Adrenal gland (tissue), 5 donors: ENCODE data around the gene NCKAP5.

Source experiments
- CTCF ChIP-seq, 6 experiments: fragments of 450-650 bp in 4 of 6; fragments of 200-600 bp in 2 of 6; sonication (generic) in 1 of 6; IDR thresholded peaks; 1 replicate in 5 of 6; 2 replicates in 1 of 6; pipeline versions ENCODE4 v1.5.1 to v1.8.0; 2016 to 2021; ENCODE audit warnings: antibody characterized with exemption in 6 of 6, mild to moderate bottlenecking in 2 of 6, moderate library complexity in 1 of 6
- POLR2A ChIP-seq, 2 donors: fragments of 450-650 bp; IDR thresholded peaks; one replicate each; pipeline ENCODE4 v1.6.1; 2017; ENCODE audit warnings: antibody characterized with exemption in 2 of 2, mild to moderate bottlenecking in 2 of 2, moderate library complexity in 1 of 2
- donor health status: DM: no; HTN: no; CAD: no.

- TF ChIP-seq POLR2A (IDR thresholded peaks at IDR 0.05) (no peak), CTCF (IDR thresholded peaks at IDR 0.05) (no peak)
Observed at GRCh38 chr2:133500917-133501316, 67.3 kb downstream of the NCKAP5 start.
